GM08714 (cell line): ENCODE measurements around the gene HHATL.

Experiments used
- H3K4me3 ChIP-seq: fragments of 200-500 bp; sonication (Bioruptor generic); 2 replicates; pipeline ENCODE4 v1.5.1; 2014; ENCODE audit warnings: mild to moderate bottlenecking, low read length, inconsistent platforms
- ZNF274 ChIP-seq: IDR thresholded peaks from 2 replicates; pipeline ENCODE4 v1.6.1; 2012; ENCODE audit warnings: mild to moderate bottlenecking, low read depth, low read length

The HHATL gene

GRCh38 chr3:42701371-42702065 lies 1.1 kb downstream of the HHATL start:
- no peak for TF ChIP-seq ZNF274
- no peak overlapping the region for H3K4me3 ChIP-seq

GRCh38 chr3:42700366-42701288 lies 2.0 kb downstream of the HHATL start:
- TF ChIP-seq ZNF274 = no peak
- no peak overlapping the region for H3K4me3 ChIP-seq

- no peak for TF ChIP-seq ZNF274
- no peak overlapping the region for H3K4me3 ChIP-seq
These were observed 3.1 kb downstream of the HHATL start for GRCh38 chr3:42699511-42699971.

DNA sequence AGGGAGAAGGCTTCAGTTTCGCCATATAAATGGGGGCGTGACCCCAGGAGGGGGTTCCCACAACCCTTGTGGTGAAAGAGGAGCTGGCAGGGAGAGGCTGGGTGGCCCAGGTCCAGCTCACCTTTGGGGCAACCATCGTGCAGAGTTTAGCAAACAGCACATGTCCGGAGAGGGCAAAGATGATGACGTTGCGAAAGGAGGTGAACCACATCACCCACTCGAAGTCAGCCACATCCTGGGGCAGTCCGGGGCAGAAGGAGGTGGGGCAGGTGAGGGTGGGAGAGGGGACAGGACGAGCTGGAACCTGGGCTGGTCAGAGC lies 3.7 kb downstream of the HHATL start:
- TF ChIP-seq ZNF274 = no peak
- no peak overlapping the region for H3K4me3 ChIP-seq

DNA sequence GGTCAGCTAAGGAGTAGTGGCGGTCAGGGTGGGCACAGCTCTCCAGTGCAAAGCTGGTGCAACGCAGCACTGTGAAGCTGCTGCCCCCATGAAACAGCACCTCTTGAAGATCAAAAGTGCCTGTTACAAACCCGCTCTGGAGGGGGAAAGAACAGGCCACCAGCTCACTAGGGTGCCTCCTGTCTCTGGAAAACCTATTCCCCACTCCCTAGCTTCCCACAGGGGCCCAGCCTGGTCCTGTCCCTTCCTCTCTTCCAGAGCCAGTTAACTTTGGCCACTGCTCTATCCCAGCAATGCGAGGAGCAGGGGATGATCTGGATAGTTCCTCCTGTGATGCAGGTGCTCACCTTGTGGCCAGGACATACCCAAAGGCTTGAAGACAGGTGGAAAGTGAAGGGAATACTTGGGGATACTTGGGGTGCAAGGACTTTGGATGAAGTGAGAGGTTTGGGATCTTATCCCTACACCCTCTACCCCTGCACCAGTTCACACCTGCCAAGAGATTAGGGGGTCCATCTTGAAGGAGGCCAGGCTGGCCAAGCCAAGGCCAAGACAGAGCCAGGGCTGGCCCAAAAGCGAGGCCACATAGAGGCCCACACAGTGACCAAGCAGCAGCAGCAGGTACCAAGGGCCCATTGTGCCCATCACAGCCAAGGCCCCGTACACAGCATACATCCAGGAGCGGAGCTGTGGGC lies 4.2 kb downstream of the HHATL start:
- H3K4me3 ChIP-seq = no peak overlapping the region
- TF ChIP-seq ZNF274 = no peak

DNA sequence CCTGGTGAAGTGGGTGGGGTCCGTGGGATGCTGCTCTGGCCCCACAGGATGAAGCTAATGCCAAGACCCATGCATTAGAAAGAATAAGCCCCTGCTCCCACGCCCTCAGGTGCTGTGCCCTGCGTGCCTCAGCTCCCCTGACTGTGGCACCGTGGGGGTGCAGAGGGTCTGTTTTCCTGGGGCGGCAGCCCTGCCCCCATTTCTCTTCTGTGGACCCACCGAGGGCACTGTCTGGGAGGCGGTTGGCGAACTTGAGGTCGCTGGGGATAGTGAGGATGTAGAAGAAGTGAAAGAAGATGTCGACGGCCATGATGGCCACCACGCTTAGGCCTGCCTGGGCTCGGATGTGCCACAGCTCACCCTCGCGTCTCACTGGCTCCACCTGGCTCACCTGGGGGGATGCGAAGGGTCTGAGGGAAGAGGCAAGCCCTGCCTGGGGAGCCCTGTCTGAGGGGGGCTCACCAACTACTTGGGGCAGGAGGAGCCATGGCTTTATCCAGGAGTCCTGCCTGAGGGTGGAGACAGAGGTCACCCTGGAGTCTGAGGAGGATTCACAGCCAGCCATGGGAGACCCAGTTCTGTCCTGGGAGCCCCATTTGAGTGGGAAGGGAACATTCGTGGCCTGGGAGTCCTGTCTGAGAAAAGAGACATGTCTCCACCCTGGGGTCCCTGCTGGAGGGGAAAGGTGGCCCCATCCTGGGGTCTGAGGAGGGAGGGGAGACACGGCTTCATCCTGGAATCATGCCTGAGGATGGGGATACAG lies 5.1 kb downstream of the HHATL start:
- no peak for TF ChIP-seq ZNF274
- H3K4me3 ChIP-seq = no peak overlapping the region

GRCh38 chr3:42696356-42697288 lies 6.0 kb downstream of the HHATL start:
- TF ChIP-seq ZNF274 = no peak
- H3K4me3 ChIP-seq = no peak overlapping the region

DNA sequence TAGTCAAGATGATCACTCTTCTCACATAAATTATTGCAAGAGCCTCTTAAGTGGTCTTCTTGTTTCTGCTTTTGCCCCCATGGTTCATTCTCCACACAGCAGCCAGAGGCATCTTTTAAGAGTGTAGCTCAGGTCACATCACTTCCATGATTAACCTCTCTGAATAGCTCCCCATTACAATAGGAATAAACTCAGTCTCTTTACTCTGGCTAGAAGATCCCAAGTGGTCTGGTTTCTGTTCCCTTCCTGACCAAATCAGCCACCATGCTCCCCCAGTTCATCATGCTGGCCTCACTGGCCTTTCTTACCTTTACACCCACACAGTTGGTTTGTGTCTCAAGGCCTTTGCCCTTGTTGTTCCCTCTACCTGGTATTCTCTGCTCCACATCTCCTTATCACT lies 8.2 kb downstream of the HHATL start:
- no peak for TF ChIP-seq ZNF274
- H3K4me3 ChIP-seq = no peak overlapping the region

DNA sequence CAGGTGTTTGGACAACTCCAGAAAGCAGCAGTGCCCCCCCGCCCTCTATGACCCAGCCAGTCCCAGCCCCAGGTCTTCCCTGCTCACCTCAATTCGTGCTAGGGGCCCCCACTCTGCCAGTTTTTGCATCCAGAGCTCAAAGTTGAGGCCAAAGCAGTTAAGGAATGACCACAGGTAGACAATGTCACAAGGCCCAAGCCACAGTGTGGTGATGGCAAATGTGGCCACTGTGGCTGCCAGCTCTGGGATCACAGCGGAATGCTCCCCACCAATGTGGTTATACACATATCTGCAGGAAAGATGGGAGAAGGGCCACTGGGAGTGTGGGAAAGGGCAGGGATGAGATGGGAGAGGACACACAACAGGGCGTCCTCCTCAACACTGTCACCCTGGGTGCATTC lies 9.1 kb downstream of the HHATL start:
- no peak overlapping the region for H3K4me3 ChIP-seq
- no peak for TF ChIP-seq ZNF274

GRCh38 chr3:42692667-42693529 lies 9.7 kb downstream of the HHATL start:
- H3K4me3 ChIP-seq = no peak overlapping the region
- no peak for TF ChIP-seq ZNF274

- H3K4me3 ChIP-seq = no peak overlapping the region
- no peak for TF ChIP-seq ZNF274
These were observed 10.6 kb downstream of the HHATL start for GRCh38 chr3:42691816-42692666.
